ENCODE results near the gene APLP1.
A peak's percentile ranks its signal among the peaks of the same experiment; 100 is the strongest.

The APLP1 gene

GRCh38 chr19:35871611-35872010 is 3.2 kb downstream of the APLP1 start:
- Histone ChIP-seq H3K36me3 (ENCODE audit: control insufficient read depth, insufficient read depth, low read length) (no peaks in the 10 kb centered on the region), H3K9ac (ENCODE audit: low read depth, low read length) (no peak overlapping the region), H3K4me1 (ENCODE audit: control insufficient read depth, insufficient read depth, low read length) (peaks cover 9% of the 10 kb centered on the region), H3K4me3 (ENCODE audit: low read depth, low read length) (no peak overlapping the region), H3K9me3 (ENCODE audit: control insufficient read depth, insufficient read depth, low read length) (no peaks in the 10 kb centered on the region), H3K27me3 (ENCODE audit: control insufficient read depth, insufficient read depth, low read length) (peaks cover 14% of the 10 kb centered on the region)

- H3K36me3 ChIP-seq (ENCODE audit: control insufficient read depth, insufficient read depth, low read length): no peaks in the 10 kb centered on the region
- H3K4me3 ChIP-seq (ENCODE audit: low read depth, low read length): no peak overlapping the region
- peaks cover 11% of the 10 kb centered on the region for H3K27me3 ChIP-seq (ENCODE audit: control insufficient read depth, insufficient read depth, low read length)
- no peak overlapping the region for H3K9ac ChIP-seq (ENCODE audit: low read depth, low read length)
- H3K4me1 ChIP-seq (ENCODE audit: control insufficient read depth, insufficient read depth, low read length): peaks cover 9% of the 10 kb centered on the region
- H3K9me3 ChIP-seq (ENCODE audit: control insufficient read depth, insufficient read depth, low read length): no peaks in the 10 kb centered on the region
Measured at GRCh38 chr19:35872180-35872579, 3.8 kb downstream of the APLP1 start.

GRCh38 chr19:35874392-35874930 is 6.1 kb downstream of the APLP1 start:
- Histone ChIP-seq H3K36me3 (ENCODE audit: control insufficient read depth, insufficient read depth, low read length) (no peaks in the 10 kb centered on the region), H3K9me3 (ENCODE audit: control insufficient read depth, insufficient read depth, low read length) (no peaks in the 10 kb centered on the region), H3K27me3 (ENCODE audit: control insufficient read depth, insufficient read depth, low read length) (peaks cover 12% of the 10 kb centered on the region), H3K4me1 (ENCODE audit: control insufficient read depth, insufficient read depth, low read length) (peaks cover 4% of the 10 kb centered on the region), H3K9ac (ENCODE audit: low read depth, low read length) (no peak overlapping the region), H3K4me3 (ENCODE audit: low read depth, low read length) (no peak overlapping the region)

- Histone ChIP-seq H3K4me3 (ENCODE audit: low read depth, low read length) (peak overlapping the region; percentile 12), H3K9ac (ENCODE audit: low read depth, low read length) (no peak overlapping the region)
Measured at GRCh38 chr19:35879068-35879467, 10.7 kb downstream of the APLP1 start.

GRCh38 chr19:35879770-35880317 is 11.5 kb downstream of the APLP1 start:
- peaks cover 2% of the 10 kb centered on the region for H3K4me1 ChIP-seq (ENCODE audit: control insufficient read depth, insufficient read depth, low read length)
- H3K9me3 ChIP-seq (ENCODE audit: control insufficient read depth, insufficient read depth, low read length): no peaks in the 10 kb centered on the region
- no peaks in the 10 kb centered on the region for H3K36me3 ChIP-seq (ENCODE audit: control insufficient read depth, insufficient read depth, low read length)
- H3K27me3 ChIP-seq (ENCODE audit: control insufficient read depth, insufficient read depth, low read length): peaks cover 12% of the 10 kb centered on the region
- H3K9ac ChIP-seq (ENCODE audit: low read depth, low read length): no peak overlapping the region
- peak overlapping the region; percentile 12 for H3K4me3 ChIP-seq (ENCODE audit: low read depth, low read length)

More at GRCh38 chr19:35879068-35879467, 10.7 kb downstream of the APLP1 start:
- peaks cover 12% of the 10 kb centered on the region for H3K27me3 ChIP-seq (ENCODE audit: control insufficient read depth, insufficient read depth, low read length)
- H3K36me3 ChIP-seq (ENCODE audit: control insufficient read depth, insufficient read depth, low read length): no peaks in the 10 kb centered on the region
- no peaks in the 10 kb centered on the region for H3K9me3 ChIP-seq (ENCODE audit: control insufficient read depth, insufficient read depth, low read length)
- peaks cover 2% of the 10 kb centered on the region for H3K4me1 ChIP-seq (ENCODE audit: control insufficient read depth, insufficient read depth, low read length)

- no peak overlapping the region for H3K9ac ChIP-seq (ENCODE audit: low read depth, low read length)
Measured at GRCh38 chr19:35882114-35882832, 13.9 kb downstream of the APLP1 start.

GRCh38 chr19:35883882-35884281 is 15.5 kb downstream of the APLP1 start:
- Histone ChIP-seq H3K4me1 (ENCODE audit: control insufficient read depth, insufficient read depth, low read length) (peaks cover 2% of the 10 kb centered on the region), H3K27me3 (ENCODE audit: control insufficient read depth, insufficient read depth, low read length) (peaks cover under 1% of the 10 kb centered on the region), H3K36me3 (ENCODE audit: control insufficient read depth, insufficient read depth, low read length) (peaks cover 14% of the 10 kb centered on the region), H3K4me3 (ENCODE audit: low read depth, low read length) (no peak overlapping the region), H3K9ac (ENCODE audit: low read depth, low read length) (no peak overlapping the region), H3K9me3 (ENCODE audit: control insufficient read depth, insufficient read depth, low read length) (no peaks in the 10 kb centered on the region)

More at GRCh38 chr19:35882114-35882832, 13.9 kb downstream of the APLP1 start:
- Histone ChIP-seq H3K4me1 (ENCODE audit: control insufficient read depth, insufficient read depth, low read length) (peaks cover 2% of the 10 kb centered on the region), H3K4me3 (ENCODE audit: low read depth, low read length) (no peak overlapping the region), H3K27me3 (ENCODE audit: control insufficient read depth, insufficient read depth, low read length) (peaks cover 12% of the 10 kb centered on the region), H3K9me3 (ENCODE audit: control insufficient read depth, insufficient read depth, low read length) (no peaks in the 10 kb centered on the region), H3K36me3 (ENCODE audit: control insufficient read depth, insufficient read depth, low read length) (peaks cover 3% of the 10 kb centered on the region)

GRCh38 chr19:35885225-35885738 is 16.9 kb downstream of the APLP1 start:
- Histone ChIP-seq H3K9me3 (ENCODE audit: control insufficient read depth, insufficient read depth, low read length) (no peaks in the 10 kb centered on the region), H3K27me3 (ENCODE audit: control insufficient read depth, insufficient read depth, low read length) (no peaks in the 10 kb centered on the region), H3K4me3 (ENCODE audit: low read depth, low read length) (no peak overlapping the region), H3K4me1 (ENCODE audit: control insufficient read depth, insufficient read depth, low read length) (peaks cover 2% of the 10 kb centered on the region), H3K36me3 (ENCODE audit: control insufficient read depth, insufficient read depth, low read length) (peaks cover 25% of the 10 kb centered on the region), H3K9ac (ENCODE audit: low read depth, low read length) (no peak overlapping the region)

- Histone ChIP-seq H3K36me3 (ENCODE audit: control insufficient read depth, insufficient read depth, low read length) (peaks cover 30% of the 10 kb centered on the region), H3K4me1 (ENCODE audit: control insufficient read depth, insufficient read depth, low read length) (peaks cover 2% of the 10 kb centered on the region), H3K9me3 (ENCODE audit: control insufficient read depth, insufficient read depth, low read length) (no peaks in the 10 kb centered on the region), H3K4me3 (ENCODE audit: low read depth, low read length) (no peak overlapping the region), H3K27me3 (ENCODE audit: control insufficient read depth, insufficient read depth, low read length) (no peaks in the 10 kb centered on the region), H3K9ac (ENCODE audit: low read depth, low read length) (no peak overlapping the region)
Measured at GRCh38 chr19:35885904-35886303, 17.5 kb downstream of the APLP1 start.

- peaks cover 36% of the 10 kb centered on the region for H3K36me3 ChIP-seq (ENCODE audit: control insufficient read depth, insufficient read depth, low read length)
Measured at GRCh38 chr19:35887197-35887596, 18.8 kb downstream of the APLP1 start.

GRCh38 chr19:35888398-35888797 is 20.0 kb downstream of the APLP1 start:
- Histone ChIP-seq H3K4me1 (ENCODE audit: control insufficient read depth, insufficient read depth, low read length) (no peaks in the 10 kb centered on the region), H3K4me3 (ENCODE audit: low read depth, low read length) (no peak overlapping the region), H3K27me3 (ENCODE audit: control insufficient read depth, insufficient read depth, low read length) (no peaks in the 10 kb centered on the region), H3K36me3 (ENCODE audit: control insufficient read depth, insufficient read depth, low read length) (peaks cover 36% of the 10 kb centered on the region), H3K9ac (ENCODE audit: low read depth, low read length) (no peak overlapping the region), H3K9me3 (ENCODE audit: control insufficient read depth, insufficient read depth, low read length) (no peaks in the 10 kb centered on the region)

More at GRCh38 chr19:35887197-35887596, 18.8 kb downstream of the APLP1 start:
- Histone ChIP-seq H3K9ac (ENCODE audit: low read depth, low read length) (no peak overlapping the region), H3K4me3 (ENCODE audit: low read depth, low read length) (no peak overlapping the region), H3K27me3 (ENCODE audit: control insufficient read depth, insufficient read depth, low read length) (no peaks in the 10 kb centered on the region), H3K4me1 (ENCODE audit: control insufficient read depth, insufficient read depth, low read length) (peaks cover 2% of the 10 kb centered on the region), H3K9me3 (ENCODE audit: control insufficient read depth, insufficient read depth, low read length) (no peaks in the 10 kb centered on the region)
